Mammary epithelial cell (primary cell): ENCODE results near the gene STK26.

Experiments
- CTCF ChIP-seq, 2 donors: IDR thresholded peaks in 1 of 2; conservative IDR thresholded peaks in 1 of 2; 2 replicates each; pipeline ENCODE4 v1.5.1; 2011 to 2012; ENCODE audit warnings: inconsistent platforms in 2 of 2, low read length in 2 of 2, mild to moderate bottlenecking in 2 of 2, control low read depth in 1 of 2, low read depth in 1 of 2; ENCODE audit not compliant: insufficient read depth in 1 of 2; ENCODE audit errors: extremely low read depth in 1 of 2
- EZH2 ChIP-seq: IDR thresholded peaks from 2 replicates; pipeline ENCODE4 v1.6.1; 2012; ENCODE audit warnings: low read length, inconsistent platforms, borderline replicate concordance

DNA sequence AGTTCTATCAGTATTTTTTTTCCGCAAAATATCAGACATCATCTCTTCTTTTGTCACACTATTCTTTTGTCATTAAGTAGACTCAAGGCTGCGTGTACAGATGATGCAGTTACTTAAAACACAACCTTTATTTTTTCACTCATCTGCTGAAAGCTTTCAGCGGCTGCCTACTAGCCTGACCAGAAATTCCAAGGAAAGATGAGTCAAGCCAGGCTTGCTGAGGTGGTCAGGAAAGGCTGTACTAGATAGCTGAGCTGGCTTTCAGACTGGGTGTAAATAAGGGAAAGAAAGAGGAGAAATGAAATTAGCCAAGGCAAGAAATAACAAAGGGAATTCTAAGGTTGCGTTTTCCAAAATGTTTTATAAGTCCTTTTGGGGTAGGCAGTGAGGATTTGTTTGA, 17.9 kb downstream of the STK26 start:
- TF ChIP-seq CTCF (conservative IDR thresholded peaks at IDR 0.05 in 1 of 2, IDR thresholded peaks at IDR 0.05 in 1 of 2; ENCODE audit: extremely low read depth in 1 of 2, insufficient read depth in 1 of 2, low read depth in 1 of 2, low read length in 2 of 2) (no peak), EZH2 (no peak)
